GM12878 (cell line): ENCODE measurements around the gene MUL1. TPM values are rescaled to one million over a fixed set of nuclear protein-coding genes. Genes with fewer than 3 reads are reported as not detected.
A peak's percentile ranks its signal among the peaks of the same experiment; 100 is the strongest.

Experiments used
- BRCA1 ChIP-seq: IDR thresholded peaks from 2 replicates; pipeline ENCODE4 v1.6.1; 2011; ENCODE audit warnings: low read depth, low read length, improper control_type of control experiment
- IKZF2 ChIP-seq, 2 experiments: fragments of 450-650 bp; IDR thresholded peaks; 2 replicates each; pipeline ENCODE4 v1.6.1; 2017; ENCODE audit warnings: mild to moderate bottlenecking in 2 of 2, moderate library complexity in 2 of 2
- MYC ChIP-seq: IDR thresholded peaks from 2 replicates; pipeline ENCODE4 v1.6.1; 2011; ENCODE audit warnings: mild to moderate bottlenecking, low read length, moderate library complexity, inconsistent platforms; ENCODE audit not compliant: insufficient read depth, insufficient replicate concordance, insufficient read length, severe bottlenecking
- RAD21 ChIP-seq: IDR thresholded peaks from 2 replicates; pipeline ENCODE4 v1.6.1; 2011; ENCODE audit warnings: mild to moderate bottlenecking, low read depth, low read length, moderate library complexity; ENCODE audit not compliant: insufficient read depth
- RAD51 ChIP-seq: fragments of 450-650 bp; IDR thresholded peaks from 2 replicates; pipeline ENCODE4 v1.6.1; 2016; ENCODE audit warnings: moderate library complexity, mild to moderate bottlenecking, inconsistent platforms
- RB1 ChIP-seq: fragments of 450-650 bp; formaldehyde crosslinking; IDR thresholded peaks from 2 replicates; pipeline ENCODE4 v1.6.1; 2017; ENCODE audit warnings: mild to moderate bottlenecking, borderline replicate concordance
- RFX5 ChIP-seq: IDR thresholded peaks from 2 replicates; pipeline ENCODE4 v1.6.1; 2011; ENCODE audit warnings: low read depth, low read length, improper control_type of control experiment
- SMAD5 ChIP-seq: IDR thresholded peaks from 2 replicates; pipeline ENCODE4 v1.6.1; 2016; ENCODE audit warnings: antibody characterized with exemption, low read depth
- SPI1 ChIP-seq: IDR thresholded peaks from 2 replicates; pipeline ENCODE4 v1.6.1; 2011; ENCODE audit warnings: low read depth, mild to moderate bottlenecking, low read length, moderate library complexity, borderline replicate concordance; ENCODE audit not compliant: insufficient read depth
- STAT1 ChIP-seq: fragments of 450-650 bp; conservative IDR thresholded peaks from 2 replicates; pipeline ENCODE4 v1.6.1; 2014; ENCODE audit warnings: antibody characterized with exemption, mild to moderate bottlenecking
- YY1 ChIP-seq: IDR thresholded peaks from 2 replicates; pipeline ENCODE4 v1.6.1; 2011; ENCODE audit warnings: low read depth, mild to moderate bottlenecking, low read length
- ZNF217 ChIP-seq: fragments of 450-650 bp; IDR thresholded peaks from 2 replicates; pipeline ENCODE4 v1.6.1; 2017; ENCODE audit warnings: antibody characterized with exemption, mild to moderate bottlenecking
- ZNF384 ChIP-seq: IDR thresholded peaks from 2 replicates; pipeline ENCODE4 v1.6.1; 2012; ENCODE audit warnings: low read depth, mild to moderate bottlenecking, low read length, improper control_type of control experiment, borderline replicate concordance
- polyA plus RNA-seq, 11 experiments: library from polyadenylated mRNA; depleted of rRNA in 4 of 11; unstranded in 6 of 11; stranded (reverse) in 5 of 11; fragments of >200 nt; fragmentation: Nextera tagmentation in 4 of 11; fragmentation: Illumina TruSeq in 1 of 11; extraction: Ambion mirVana in 4 of 11; extraction: Trizol in 1 of 11; gene quantifications; 1 replicate in 1 of 11; 2 replicates in 10 of 11; pipeline versions ENCODE4 v1.2.1 to v1.2.3, GENCODE V29; 2011 to 2016; ENCODE audit warnings: inconsistent platforms in 2 of 11, missing spikeins in 2 of 11, low read depth in 1 of 11
- total RNA-seq, 4 experiments: library from RNA; depleted of rRNA in 3 of 4; stranded (reverse); fragments of >200 nt in 3 of 4; fragmentation: Illumina TruSeq in 1 of 4; extraction: Trizol in 1 of 4; gene quantifications; 2 replicates each; pipeline versions ENCODE4 v1.2.1 to v1.2.3, GENCODE V29; 2013 to 2021
- TF ChIP-seq, protein P1 (sequence below): fragments of 450-650 bp; IDR thresholded peaks from 2 replicates; pipeline ENCODE4 v1.6.1; 2018; ENCODE audit warnings: mild to moderate bottlenecking, low read depth, moderate library complexity; ENCODE audit not compliant: partially characterized antibody
- TF ChIP-seq, protein P2 (sequence below): fragments of 450-650 bp; IDR thresholded peaks from 2 replicates; pipeline ENCODE4 v1.6.1; 2018; ENCODE audit warnings: borderline replicate concordance, mild to moderate bottlenecking; ENCODE audit not compliant: partially characterized antibody
- TF ChIP-seq, protein P3 (sequence below): IDR thresholded peaks from 2 replicates; pipeline ENCODE4 v1.6.1; 2011; ENCODE audit warnings: low read depth, low read length, improper control_type of control experiment, borderline replicate concordance
- TF ChIP-seq, protein P4 (sequence below): IDR thresholded peaks from 2 replicates; pipeline ENCODE4 v1.6.1; 2012; ENCODE audit warnings: low read length, inconsistent platforms
- TF ChIP-seq, protein P5 (sequence below): fragments of 450-650 bp; IDR thresholded peaks from 2 replicates; pipeline ENCODE4 v1.6.1; 2016; ENCODE audit warnings: mild to moderate bottlenecking

The MUL1 gene
- total and polyA plus RNA-seq, 10 of the 15 experiments (the other 5 are each of a cell fraction or from before 2014, with no cell fraction given) = 4.9 to 27.0 (median 15.5) TPM

DNA sequence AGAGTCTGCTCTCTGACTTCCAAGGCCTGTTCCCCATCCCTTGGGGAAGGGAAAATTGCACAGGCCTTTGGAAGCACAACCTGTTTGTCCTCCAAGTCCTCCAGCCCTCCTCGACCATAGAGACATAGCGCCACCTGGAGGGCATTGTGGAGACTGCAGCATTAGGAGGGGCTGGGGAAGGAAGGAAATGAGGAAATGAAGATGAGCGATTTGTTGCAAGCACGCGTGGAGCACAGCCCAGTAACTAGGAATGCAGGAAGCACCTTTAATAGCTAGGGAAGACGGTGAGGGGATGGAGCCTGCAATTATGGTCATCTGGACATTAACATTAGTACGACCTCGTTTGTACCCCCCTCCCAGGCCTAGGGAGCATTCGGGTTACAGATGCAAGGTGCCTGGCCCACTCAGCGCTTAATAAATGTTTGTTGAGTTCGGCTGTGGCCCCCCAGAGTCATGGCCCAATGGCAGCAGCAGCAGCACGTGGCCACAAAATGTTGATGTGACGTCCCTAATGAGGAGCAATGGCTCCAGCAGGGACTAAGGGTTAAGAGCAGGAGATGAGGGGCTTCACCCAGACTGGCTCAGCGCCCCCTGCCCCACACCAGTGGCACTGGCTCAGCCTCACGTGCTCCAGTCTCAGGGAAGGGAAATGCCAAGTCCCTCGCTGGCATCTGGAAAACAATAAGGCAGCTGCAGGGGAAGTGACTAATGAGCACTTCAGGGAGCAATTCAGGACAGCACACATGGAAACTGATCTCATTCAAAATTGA lies 13.9 kb downstream of the MUL1 start (continued):
- 0 out of 2 replicates have a peak, but pooled peaks have one; percentile 26 for TF ChIP-seq ZNF384
- TF ChIP-seq, protein P1, sequence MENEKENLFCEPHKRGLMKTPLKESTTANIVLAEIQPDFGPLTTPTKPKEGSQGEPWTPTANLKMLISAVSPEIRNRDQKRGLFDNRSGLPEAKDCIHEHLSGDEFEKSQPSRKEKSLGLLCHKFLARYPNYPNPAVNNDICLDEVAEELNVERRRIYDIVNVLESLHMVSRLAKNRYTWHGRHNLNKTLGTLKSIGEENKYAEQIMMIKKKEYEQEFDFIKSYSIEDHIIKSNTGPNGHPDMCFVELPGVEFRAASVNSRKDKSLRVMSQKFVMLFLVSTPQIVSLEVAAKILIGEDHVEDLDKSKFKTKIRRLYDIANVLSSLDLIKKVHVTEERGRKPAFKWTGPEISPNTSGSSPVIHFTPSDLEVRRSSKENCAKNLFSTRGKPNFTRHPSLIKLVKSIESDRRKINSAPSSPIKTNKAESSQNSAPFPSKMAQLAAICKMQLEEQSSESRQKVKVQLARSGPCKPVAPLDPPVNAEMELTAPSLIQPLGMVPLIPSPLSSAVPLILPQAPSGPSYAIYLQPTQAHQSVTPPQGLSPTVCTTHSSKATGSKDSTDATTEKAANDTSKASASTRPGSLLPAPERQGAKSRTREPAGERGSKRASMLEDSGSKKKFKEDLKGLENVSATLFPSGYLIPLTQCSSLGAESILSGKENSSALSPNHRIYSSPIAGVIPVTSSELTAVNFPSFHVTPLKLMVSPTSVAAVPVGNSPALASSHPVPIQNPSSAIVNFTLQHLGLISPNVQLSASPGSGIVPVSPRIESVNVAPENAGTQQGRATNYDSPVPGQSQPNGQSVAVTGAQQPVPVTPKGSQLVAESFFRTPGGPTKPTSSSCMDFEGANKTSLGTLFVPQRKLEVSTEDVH = no peak
- no peak for TF ChIP-seq ZNF217
- TF ChIP-seq STAT1 = no peak
- TF ChIP-seq MYC = no peak
- TF ChIP-seq SPI1 = peak; percentile 87
- TF ChIP-seq, protein P2, sequence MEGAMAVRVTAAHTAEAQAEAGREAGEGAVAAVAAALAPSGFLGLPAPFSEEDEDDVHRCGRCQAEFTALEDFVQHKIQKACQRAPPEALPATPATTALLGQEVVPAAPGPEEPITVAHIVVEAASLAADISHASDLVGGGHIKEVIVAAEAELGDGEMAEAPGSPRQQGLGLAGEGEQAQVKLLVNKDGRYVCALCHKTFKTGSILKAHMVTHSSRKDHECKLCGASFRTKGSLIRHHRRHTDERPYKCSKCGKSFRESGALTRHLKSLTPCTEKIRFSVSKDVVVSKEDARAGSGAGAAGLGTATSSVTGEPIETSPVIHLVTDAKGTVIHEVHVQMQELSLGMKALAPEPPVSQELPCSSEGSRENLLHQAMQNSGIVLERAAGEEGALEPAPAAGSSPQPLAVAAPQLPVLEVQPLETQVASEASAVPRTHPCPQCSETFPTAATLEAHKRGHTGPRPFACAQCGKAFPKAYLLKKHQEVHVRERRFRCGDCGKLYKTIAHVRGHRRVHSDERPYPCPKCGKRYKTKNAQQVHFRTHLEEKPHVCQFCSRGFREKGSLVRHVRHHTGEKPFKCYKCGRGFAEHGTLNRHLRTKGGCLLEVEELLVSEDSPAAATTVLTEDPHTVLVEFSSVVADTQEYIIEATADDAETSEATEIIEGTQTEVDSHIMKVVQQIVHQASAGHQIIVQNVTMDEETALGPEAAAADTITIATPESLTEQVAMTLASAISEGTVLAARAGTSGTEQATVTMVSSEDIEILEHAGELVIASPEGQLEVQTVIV = no peak
- TF ChIP-seq, protein P3, sequence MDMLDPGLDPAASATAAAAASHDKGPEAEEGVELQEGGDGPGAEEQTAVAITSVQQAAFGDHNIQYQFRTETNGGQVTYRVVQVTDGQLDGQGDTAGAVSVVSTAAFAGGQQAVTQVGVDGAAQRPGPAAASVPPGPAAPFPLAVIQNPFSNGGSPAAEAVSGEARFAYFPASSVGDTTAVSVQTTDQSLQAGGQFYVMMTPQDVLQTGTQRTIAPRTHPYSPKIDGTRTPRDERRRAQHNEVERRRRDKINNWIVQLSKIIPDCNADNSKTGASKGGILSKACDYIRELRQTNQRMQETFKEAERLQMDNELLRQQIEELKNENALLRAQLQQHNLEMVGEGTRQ = no peak
- no peak for TF ChIP-seq BRCA1
- TF ChIP-seq RAD21 = peak; percentile 99
- TF ChIP-seq SMAD5 = no peak
- TF ChIP-seq, protein P4, sequence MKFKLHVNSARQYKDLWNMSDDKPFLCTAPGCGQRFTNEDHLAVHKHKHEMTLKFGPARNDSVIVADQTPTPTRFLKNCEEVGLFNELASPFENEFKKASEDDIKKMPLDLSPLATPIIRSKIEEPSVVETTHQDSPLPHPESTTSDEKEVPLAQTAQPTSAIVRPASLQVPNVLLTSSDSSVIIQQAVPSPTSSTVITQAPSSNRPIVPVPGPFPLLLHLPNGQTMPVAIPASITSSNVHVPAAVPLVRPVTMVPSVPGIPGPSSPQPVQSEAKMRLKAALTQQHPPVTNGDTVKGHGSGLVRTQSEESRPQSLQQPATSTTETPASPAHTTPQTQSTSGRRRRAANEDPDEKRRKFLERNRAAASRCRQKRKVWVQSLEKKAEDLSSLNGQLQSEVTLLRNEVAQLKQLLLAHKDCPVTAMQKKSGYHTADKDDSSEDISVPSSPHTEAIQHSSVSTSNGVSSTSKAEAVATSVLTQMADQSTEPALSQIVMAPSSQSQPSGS = no peak
- TF ChIP-seq RFX5 = no peak
- 0 out of 2 replicates have a peak, but pooled peaks have one; percentile 39 for TF ChIP-seq YY1
- TF ChIP-seq, protein P5, sequence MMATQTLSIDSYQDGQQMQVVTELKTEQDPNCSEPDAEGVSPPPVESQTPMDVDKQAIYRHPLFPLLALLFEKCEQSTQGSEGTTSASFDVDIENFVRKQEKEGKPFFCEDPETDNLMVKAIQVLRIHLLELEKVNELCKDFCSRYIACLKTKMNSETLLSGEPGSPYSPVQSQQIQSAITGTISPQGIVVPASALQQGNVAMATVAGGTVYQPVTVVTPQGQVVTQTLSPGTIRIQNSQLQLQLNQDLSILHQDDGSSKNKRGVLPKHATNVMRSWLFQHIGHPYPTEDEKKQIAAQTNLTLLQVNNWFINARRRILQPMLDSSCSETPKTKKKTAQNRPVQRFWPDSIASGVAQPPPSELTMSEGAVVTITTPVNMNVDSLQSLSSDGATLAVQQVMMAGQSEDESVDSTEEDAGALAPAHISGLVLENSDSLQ = no peak
- TF ChIP-seq IKZF2 (IDR thresholded peaks at IDR 0.05) = no peak
- no peak for TF ChIP-seq RB1
- no peak for TF ChIP-seq RAD51
